HepG2 (cell line): Measurements from ENCODE around the gene CCT6A.

Source experiments
- HDAC6 ChIP-seq: fragments of 200-600 bp; sonication (generic); IDR thresholded peaks from 2 replicates; pipeline ENCODE4 v1.7.0; 2017; ENCODE audit warnings: mild to moderate bottlenecking, antibody characterized with exemption, low read length, low read depth
- PHF8 ChIP-seq: sonication (generic); formaldehyde crosslinking; IDR thresholded peaks from 2 replicates; pipeline ENCODE4 v1.5.0; 2020; ENCODE audit warnings: missing genetic modification reagents
- RAD21 ChIP-seq: fragments of 450-650 bp; formaldehyde crosslinking; IDR thresholded peaks from 2 replicates; pipeline ENCODE4 v1.5.0; 2020; ENCODE audit warnings: mild to moderate bottlenecking
- XRCC5 ChIP-seq: fragments of 200-400 bp; formaldehyde crosslinking; optimal IDR thresholded peaks from 2 replicates; pipeline ENCODE3; 2017; ENCODE audit warnings: mild to moderate bottlenecking, low read length
- ZBTB7B ChIP-seq: sonication (generic); formaldehyde crosslinking; IDR thresholded peaks from 2 replicates; pipeline ENCODE4 v1.4.0; 2020; ENCODE audit warnings: missing genetic modification reagents
- ZNF136 ChIP-seq: sonication (generic); formaldehyde crosslinking; IDR thresholded peaks from 2 replicates; pipeline ENCODE4 v1.8.1; 2022; ENCODE audit warnings: low read depth, mild to moderate bottlenecking, moderate library complexity, missing genetic modification reagents
- ZNF225 ChIP-seq: sonication (generic); formaldehyde crosslinking; IDR thresholded peaks from 2 replicates; pipeline ENCODE4 v1.4.0; 2020; ENCODE audit warnings: mild to moderate bottlenecking, missing genetic modification reagents
- TF ChIP-seq, protein P1 (sequence below): sonication (generic); formaldehyde crosslinking; IDR thresholded peaks from 2 replicates; pipeline ENCODE4 v1.5.0; 2020; ENCODE audit warnings: mild to moderate bottlenecking, missing genetic modification reagents, moderate library complexity

DNA sequence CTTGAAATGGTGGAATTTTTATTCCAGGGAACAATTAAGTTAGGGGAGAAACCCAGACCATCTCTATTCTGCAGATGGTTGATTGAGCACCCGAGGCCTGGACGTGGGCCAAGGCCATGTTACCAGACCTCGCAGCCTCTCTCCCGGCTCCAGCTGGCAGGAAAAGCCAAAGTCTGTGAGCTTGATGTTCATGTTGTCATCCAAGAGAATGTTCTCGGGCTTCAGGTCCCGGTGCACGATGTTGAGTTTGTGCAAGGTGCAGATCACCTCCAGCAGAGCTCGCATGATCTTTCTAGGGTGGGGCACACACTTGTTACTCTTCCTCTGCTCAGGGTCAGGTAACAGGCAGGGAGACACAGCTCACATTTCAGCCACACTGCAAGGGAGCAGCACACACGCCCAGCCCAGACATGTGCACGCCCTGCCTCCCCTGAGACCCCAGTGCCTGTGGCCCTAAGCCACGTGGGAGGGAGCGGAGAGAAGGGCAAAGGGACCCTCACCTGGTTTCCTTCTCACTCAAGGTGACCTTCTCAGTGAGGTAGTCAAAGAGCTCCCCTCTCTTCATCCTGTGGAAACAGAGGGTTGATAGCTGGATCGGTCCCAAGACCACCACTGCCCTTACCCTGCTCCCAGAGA is 31.7 kb downstream of the CCT6A start:
- TF ChIP-seq HDAC6: no peak
- TF ChIP-seq, protein P1, sequence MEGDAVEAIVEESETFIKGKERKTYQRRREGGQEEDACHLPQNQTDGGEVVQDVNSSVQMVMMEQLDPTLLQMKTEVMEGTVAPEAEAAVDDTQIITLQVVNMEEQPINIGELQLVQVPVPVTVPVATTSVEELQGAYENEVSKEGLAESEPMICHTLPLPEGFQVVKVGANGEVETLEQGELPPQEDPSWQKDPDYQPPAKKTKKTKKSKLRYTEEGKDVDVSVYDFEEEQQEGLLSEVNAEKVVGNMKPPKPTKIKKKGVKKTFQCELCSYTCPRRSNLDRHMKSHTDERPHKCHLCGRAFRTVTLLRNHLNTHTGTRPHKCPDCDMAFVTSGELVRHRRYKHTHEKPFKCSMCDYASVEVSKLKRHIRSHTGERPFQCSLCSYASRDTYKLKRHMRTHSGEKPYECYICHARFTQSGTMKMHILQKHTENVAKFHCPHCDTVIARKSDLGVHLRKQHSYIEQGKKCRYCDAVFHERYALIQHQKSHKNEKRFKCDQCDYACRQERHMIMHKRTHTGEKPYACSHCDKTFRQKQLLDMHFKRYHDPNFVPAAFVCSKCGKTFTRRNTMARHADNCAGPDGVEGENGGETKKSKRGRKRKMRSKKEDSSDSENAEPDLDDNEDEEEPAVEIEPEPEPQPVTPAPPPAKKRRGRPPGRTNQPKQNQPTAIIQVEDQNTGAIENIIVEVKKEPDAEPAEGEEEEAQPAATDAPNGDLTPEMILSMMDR (CRISPR knock-in tag): no peak
- no peak for TF ChIP-seq XRCC5
- no peak for TF ChIP-seq ZNF136 (CRISPR knock-in tag)
- no peak for TF ChIP-seq PHF8
- TF ChIP-seq ZNF225 (CRISPR knock-in tag): no peak
- no peak for TF ChIP-seq RAD21
- no peak for TF ChIP-seq ZBTB7B (CRISPR knock-in tag)
